ENCODE data around the gene DYRK1A. TPM values are rescaled to one million over a fixed set of nuclear protein-coding genes. Genes with fewer than 3 reads are reported as not detected.
A peak's percentile ranks its signal among the peaks of the same experiment; 100 is the strongest.

The DYRK1A gene
- total RNA-seq, 6 experiments from 2014 or later = 35.8 to 47.3 (median 42.5) TPM

DNA sequence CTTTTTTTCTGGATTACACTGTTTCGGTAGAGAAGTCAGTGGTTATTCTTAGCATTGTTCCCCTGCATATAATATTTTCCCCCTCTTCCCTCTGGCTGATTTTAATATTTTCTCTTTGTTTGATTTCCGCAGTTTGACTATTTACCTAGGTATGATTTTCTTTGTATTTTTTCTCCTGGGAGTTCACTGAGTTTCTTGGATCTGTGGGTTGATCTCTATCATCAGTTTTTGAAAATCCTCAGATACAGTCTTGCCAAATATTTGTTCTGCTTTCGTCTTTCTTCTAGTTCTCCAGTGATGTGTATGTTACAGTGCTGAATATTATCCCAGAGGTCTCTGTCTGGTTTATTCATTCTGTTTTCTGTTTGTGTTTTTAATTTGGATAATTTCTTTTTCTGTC lies 136.4 kb downstream of the DYRK1A start:
- peaks cover 36% of the 10 kb centered on the region for H3K36me3 Mint-ChIP-seq (ENCODE audit: low read depth)
- H3K27ac Mint-ChIP-seq = peak overlapping the region; percentile 82
- TF ChIP-seq, protein P1, sequence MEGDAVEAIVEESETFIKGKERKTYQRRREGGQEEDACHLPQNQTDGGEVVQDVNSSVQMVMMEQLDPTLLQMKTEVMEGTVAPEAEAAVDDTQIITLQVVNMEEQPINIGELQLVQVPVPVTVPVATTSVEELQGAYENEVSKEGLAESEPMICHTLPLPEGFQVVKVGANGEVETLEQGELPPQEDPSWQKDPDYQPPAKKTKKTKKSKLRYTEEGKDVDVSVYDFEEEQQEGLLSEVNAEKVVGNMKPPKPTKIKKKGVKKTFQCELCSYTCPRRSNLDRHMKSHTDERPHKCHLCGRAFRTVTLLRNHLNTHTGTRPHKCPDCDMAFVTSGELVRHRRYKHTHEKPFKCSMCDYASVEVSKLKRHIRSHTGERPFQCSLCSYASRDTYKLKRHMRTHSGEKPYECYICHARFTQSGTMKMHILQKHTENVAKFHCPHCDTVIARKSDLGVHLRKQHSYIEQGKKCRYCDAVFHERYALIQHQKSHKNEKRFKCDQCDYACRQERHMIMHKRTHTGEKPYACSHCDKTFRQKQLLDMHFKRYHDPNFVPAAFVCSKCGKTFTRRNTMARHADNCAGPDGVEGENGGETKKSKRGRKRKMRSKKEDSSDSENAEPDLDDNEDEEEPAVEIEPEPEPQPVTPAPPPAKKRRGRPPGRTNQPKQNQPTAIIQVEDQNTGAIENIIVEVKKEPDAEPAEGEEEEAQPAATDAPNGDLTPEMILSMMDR (IDR thresholded peaks at IDR 0.05) = no peak
- H3K27me3 Mint-ChIP-seq (ENCODE audit: insufficient read depth) = no peaks in the 10 kb centered on the region
- peaks cover 26% of the 10 kb centered on the region for H3K4me1 Mint-ChIP-seq (ENCODE audit: low read depth)
- peak overlapping the region; percentile 25; the same call in 1 of the 2 replicates for H3K4me3 Mint-ChIP-seq
- peaks cover 7% of the 10 kb centered on the region for H3K9me3 Mint-ChIP-seq
- DNase-seq = no peak

DNA sequence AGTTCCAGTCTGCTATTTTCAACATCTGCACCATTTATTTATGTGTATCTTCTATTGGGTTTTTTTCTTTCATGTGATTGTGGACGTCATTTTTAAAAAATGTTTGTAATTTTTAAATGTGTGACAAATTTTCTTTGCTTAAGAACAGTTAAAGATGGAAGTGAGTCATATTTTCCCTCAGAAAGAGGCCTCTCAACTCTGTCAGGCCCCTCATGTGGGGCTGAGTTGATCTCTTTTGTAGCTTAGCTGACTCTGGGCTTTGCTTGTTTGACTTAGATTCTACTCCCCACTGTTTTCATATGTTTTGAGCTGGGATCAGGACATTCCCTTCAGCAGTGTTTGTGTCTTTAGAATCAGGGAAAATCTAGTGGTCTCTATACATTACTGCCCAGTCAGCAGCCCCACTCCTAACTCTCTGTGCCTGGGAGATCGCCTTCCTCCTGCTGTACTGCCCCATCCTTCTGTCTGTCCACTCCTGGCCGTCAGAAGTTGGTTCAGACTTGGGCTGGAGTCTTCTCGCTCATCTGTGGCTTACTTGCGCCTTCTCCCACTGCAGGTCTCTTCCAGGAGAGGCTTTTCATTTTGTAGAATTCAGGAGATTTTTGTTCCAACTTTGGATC lies 137.4 kb downstream of the DYRK1A start:
- H3K4me1 Mint-ChIP-seq (ENCODE audit: low read depth) = peaks cover 26% of the 10 kb centered on the region
- no peaks in the 10 kb centered on the region for H3K27me3 Mint-ChIP-seq (ENCODE audit: insufficient read depth)
- peaks cover 36% of the 10 kb centered on the region for H3K36me3 Mint-ChIP-seq (ENCODE audit: low read depth)
- H3K27ac Mint-ChIP-seq = peak overlapping the region; percentile 91
- peak; percentile 68 for DNase-seq
- H3K4me3 Mint-ChIP-seq = peak overlapping the region; percentile 20
- TF ChIP-seq, protein P1 (IDR thresholded peaks at IDR 0.05) = no peak
- peaks cover 7% of the 10 kb centered on the region for H3K9me3 Mint-ChIP-seq

DNA sequence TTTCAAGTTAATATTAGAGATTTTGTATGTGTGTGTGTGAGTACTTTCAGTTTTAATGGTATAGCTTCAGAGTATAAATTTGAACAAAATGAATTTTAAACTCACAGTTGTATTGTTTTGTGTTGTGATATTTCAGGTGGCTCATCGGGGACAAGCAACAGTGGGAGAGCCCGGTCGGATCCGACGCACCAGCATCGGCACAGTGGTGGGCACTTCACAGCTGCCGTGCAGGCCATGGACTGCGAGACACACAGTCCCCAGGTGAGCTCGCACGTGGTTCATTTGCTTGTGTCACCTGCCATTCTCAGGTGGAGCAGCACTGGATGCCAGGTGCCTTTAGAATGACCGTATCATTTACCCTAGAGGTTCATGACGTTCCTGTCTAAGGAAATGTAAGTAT lies 139.4 kb downstream of the DYRK1A start:
- no peak overlapping the region for H3K27ac Mint-ChIP-seq
- peaks cover 50% of the 10 kb centered on the region for H3K36me3 Mint-ChIP-seq (ENCODE audit: low read depth)
- no peaks in the 10 kb centered on the region for H3K27me3 Mint-ChIP-seq (ENCODE audit: insufficient read depth)
- H3K9me3 Mint-ChIP-seq = peaks cover 7% of the 10 kb centered on the region
- H3K4me3 Mint-ChIP-seq = no peak overlapping the region
- DNase-seq = no peak
- TF ChIP-seq, protein P1 (IDR thresholded peaks at IDR 0.05) = no peak
- peaks cover 37% of the 10 kb centered on the region for H3K4me1 Mint-ChIP-seq (ENCODE audit: low read depth)

DNA sequence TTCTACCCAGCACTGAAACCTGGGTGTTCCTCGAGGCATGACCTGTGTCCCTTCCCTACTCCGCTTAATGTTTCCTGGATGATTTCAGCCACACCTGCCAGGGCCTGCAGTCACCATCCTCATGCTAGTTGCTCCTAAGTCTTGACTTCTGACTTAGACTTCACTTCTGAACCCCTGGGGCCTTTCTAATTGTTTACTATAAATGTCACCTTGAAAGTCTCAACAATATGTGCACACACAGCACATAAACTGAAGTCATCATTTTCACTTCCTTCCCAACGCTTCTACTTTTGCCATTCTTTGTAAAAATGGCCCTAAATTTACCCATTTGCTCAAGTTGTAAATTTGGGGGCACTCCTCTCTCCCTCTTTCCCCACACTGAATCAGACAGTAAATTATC lies 141.1 kb downstream of the DYRK1A start:
- no peak overlapping the region for H3K27ac Mint-ChIP-seq
- DNase-seq = no peak
- peaks cover 31% of the 10 kb centered on the region for H3K4me1 Mint-ChIP-seq (ENCODE audit: low read depth)
- no peak overlapping the region for H3K4me3 Mint-ChIP-seq
- H3K27me3 Mint-ChIP-seq (ENCODE audit: insufficient read depth) = no peaks in the 10 kb centered on the region
- H3K36me3 Mint-ChIP-seq (ENCODE audit: low read depth) = peaks cover 53% of the 10 kb centered on the region
- TF ChIP-seq, protein P1 (IDR thresholded peaks at IDR 0.05) = no peak
- H3K9me3 Mint-ChIP-seq = peaks cover 6% of the 10 kb centered on the region

DNA sequence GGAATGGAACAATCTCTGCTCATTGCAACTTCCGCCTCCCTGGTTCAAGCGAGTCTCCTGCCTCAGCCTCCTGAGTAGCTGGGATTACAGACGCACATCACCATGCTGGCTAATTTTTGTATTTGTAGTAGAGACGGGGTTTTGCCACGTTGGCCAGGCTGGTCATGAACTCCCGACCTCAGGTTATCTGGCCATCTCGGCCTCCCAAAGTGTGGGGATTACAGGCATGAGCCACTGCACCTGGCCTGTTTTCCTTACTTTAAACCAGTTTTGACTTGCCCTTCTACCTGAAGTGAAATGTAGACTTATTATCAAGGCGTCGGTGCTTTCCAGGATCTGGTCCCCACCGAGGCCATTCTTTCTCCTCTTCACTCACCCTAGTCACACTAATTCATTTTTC lies 141.8 kb downstream of the DYRK1A start:
- TF ChIP-seq, protein P1 (IDR thresholded peaks at IDR 0.05) = no peak

More for the DNA sequence above, 141.8 kb downstream of the DYRK1A start:
- H3K9me3 Mint-ChIP-seq = peaks cover under 1% of the 10 kb centered on the region; the same call in 1 of the 2 replicates
- H3K4me1 Mint-ChIP-seq (ENCODE audit: low read depth) = peaks cover 25% of the 10 kb centered on the region
- DNase-seq = no peak
- H3K27me3 Mint-ChIP-seq (ENCODE audit: insufficient read depth) = no peaks in the 10 kb centered on the region
- H3K36me3 Mint-ChIP-seq (ENCODE audit: low read depth) = peaks cover 52% of the 10 kb centered on the region
- no peak overlapping the region for H3K27ac Mint-ChIP-seq
- no peak overlapping the region for H3K4me3 Mint-ChIP-seq

Measured in HFFc6 (cell line).